GM12801 (cell line): Measurements from ENCODE around the gene RTN4R.

ENCODE experiments used
- CTCF ChIP-seq: IDR thresholded peaks from one replicate; pipeline ENCODE4 v1.5.1; 2011; ENCODE audit warnings: control low read depth; ENCODE audit not compliant: insufficient read length; ENCODE audit errors: extremely low read depth

Gene RTN4R

GRCh38 chr22:20197407-20198030, 70.6 kb downstream of the RTN4R start:
- no peak for TF ChIP-seq CTCF

- no peak for TF ChIP-seq CTCF
These were observed 71.8 kb downstream of the RTN4R start for GRCh38 chr22:20196094-20196842.

GRCh38 chr22:20194681-20195593, 73.2 kb downstream of the RTN4R start:
- TF ChIP-seq CTCF = no peak

GRCh38 chr22:20193761-20194494, 74.2 kb downstream of the RTN4R start:
- TF ChIP-seq CTCF = no peak

- no peak for TF ChIP-seq CTCF
These were observed 75.0 kb downstream of the RTN4R start for GRCh38 chr22:20192972-20193760.

- TF ChIP-seq CTCF = no peak
These were observed 75.7 kb downstream of the RTN4R start for GRCh38 chr22:20192293-20192971.
